Tibial artery (tissue), 4 donors: ENCODE results near the gene TSPAN9.

Experiments used
- DNase-seq, 2 donors: peaks; one replicate each; pipeline ENCODE4 v3.0.0-alpha.2; 2019
- H3K27ac ChIP-seq, 2 donors: fragments of 200-600 bp; sonication (generic) in 1 of 2; 1 replicate in 1 of 2; 2 replicates in 1 of 2; pipeline ENCODE4 v1.5.1; 2018 to 2019; ENCODE audit warnings: mild to moderate bottlenecking in 1 of 2
- H3K27me3 ChIP-seq, 2 donors: fragments of 200-600 bp; sonication (generic) in 1 of 2; one replicate each; pipeline versions ENCODE4 v1.5.1 to v1.6.0; 2016 to 2019
- H3K36me3 ChIP-seq, 3 donors: fragments of 200-600 bp; sonication (generic) in 2 of 3; one replicate each; pipeline ENCODE4 v1.5.1; 2016 to 2019; ENCODE audit warnings: mild to moderate bottlenecking in 2 of 3
- H3K4me1 ChIP-seq, 4 donors: fragments of 200-600 bp; sonication (generic) in 2 of 4; 1 replicate in 3 of 4; 2 replicates in 1 of 4; pipeline ENCODE4 v1.5.1; 2016 to 2019
- H3K4me3 ChIP-seq, 2 donors: fragments of 200-600 bp; sonication (generic) in 1 of 2; 1 replicate in 1 of 2; 2 replicates in 1 of 2; pipeline ENCODE4 v1.5.1; 2018 to 2019; ENCODE audit warnings: mild to moderate bottlenecking in 2 of 2
- H3K9me3 ChIP-seq, 3 donors: fragments of 200-600 bp; sonication (generic) in 1 of 3; one replicate each; pipeline ENCODE4 v1.5.1; 2016 to 2019
- CTCF ChIP-seq, 2 experiments: fragments of 200-600 bp in 1 of 2; fragments of 450-650 bp in 1 of 2; IDR thresholded peaks; one replicate each; pipeline ENCODE4 v1.5.1; 2017 to 2019; ENCODE audit warnings: antibody characterized with exemption in 2 of 2, mild to moderate bottlenecking in 1 of 2, moderate library complexity in 1 of 2
- intact Hi-C: fragments of 100-400 bp; cut with DNase I; formaldehyde crosslinking; loops from one replicate; pipeline ENCODE4 v1.15.0; 2023; ENCODE audit warnings: low total_unique reads

The TSPAN9 gene

GRCh38 chr12:3033539-3033867, 43.7 kb upstream of the TSPAN9 start:
- Histone ChIP-seq H3K36me3 (peaks cover 13 to 44% (median 25%) of the 10 kb centered on the region in 3 donors), H3K9me3 (no peaks in the 10 kb centered on the region), H3K27me3 (no peaks in the 10 kb centered on the region), H3K4me3 (no peak overlapping the region), H3K27ac (no peak overlapping the region), H3K4me1 (peaks cover 0 to 6% (median 0%) of the 10 kb centered on the region in 4 donors)
- intact Hi-C loops, result loop anchor here (5.0 to 10.0 kb wide), 2 partner anchors 146 to 179 kb away; partner anchors contain the start of gene TEX52
- no peak for TF ChIP-seq CTCF (IDR thresholded peaks at IDR 0.05)
- DNase-seq, result no peak

- DNase-seq, result peak in 1 of 2 donors; percentile 35
- no peaks in the 10 kb centered on the region for H3K27me3 ChIP-seq
- peak; percentile 64 to 67 for TF ChIP-seq CTCF (IDR thresholded peaks at IDR 0.05)
- H3K9me3 ChIP-seq, result no peaks in the 10 kb centered on the region
- H3K4me1 ChIP-seq, result peaks cover 0 to 6% (median 0%) of the 10 kb centered on the region in 4 donors
- no peak overlapping the region for H3K27ac ChIP-seq
- peaks cover 10 to 52% (median 33%) of the 10 kb centered on the region in 3 donors for H3K36me3 ChIP-seq
- H3K4me3 ChIP-seq, result no peak overlapping the region
- intact Hi-C loops, result loop anchor here (5.0 to 10.0 kb wide), 2 partner anchors 147 to 179 kb away; partner anchors contain the start of gene TEX52
These were observed 43.0 kb upstream of the TSPAN9 start for GRCh38 chr12:3034067-3034750.

DNA sequence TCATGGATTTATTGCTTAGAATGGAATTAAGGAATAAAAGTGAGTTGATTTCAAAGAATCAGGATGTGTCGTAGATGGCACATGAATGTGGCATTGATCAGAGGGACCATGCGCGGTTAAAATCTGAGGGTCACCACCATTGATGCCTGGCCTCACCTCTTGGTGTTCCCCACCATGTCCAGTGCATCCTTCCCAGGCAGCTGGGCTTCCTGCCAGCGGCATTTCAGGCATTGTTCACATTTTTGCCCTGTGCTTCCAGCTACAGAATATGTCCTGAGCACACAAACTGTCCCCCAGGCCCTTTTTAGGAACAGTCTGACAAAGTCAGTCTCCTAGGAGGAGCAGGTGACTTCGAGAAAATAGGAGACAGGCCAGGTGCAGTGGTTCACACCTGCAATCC, 42.0 kb upstream of the TSPAN9 start:
- Histone ChIP-seq H3K27ac (no peak overlapping the region), H3K4me1 (peaks cover 0 to 6% (median 0%) of the 10 kb centered on the region in 4 donors)
- intact Hi-C loops, result loop anchor here (10.0 kb wide), 1 partner anchor 180 kb away; the partner anchor contains the start of gene TEX52

GRCh38 chr12:3035815-3036702, 41.1 kb upstream of the TSPAN9 start:
- no peak for DNase-seq
- no peak for TF ChIP-seq CTCF (IDR thresholded peaks at IDR 0.05)
- peaks cover 0 to 6% (median 0%) of the 10 kb centered on the region in 4 donors for H3K4me1 ChIP-seq
- peaks cover 18 to 56% (median 36%) of the 10 kb centered on the region in 3 donors for H3K36me3 ChIP-seq
- intact Hi-C loops, result loop anchor here (10.0 kb wide), 1 partner anchor 181 kb away; the partner anchor contains the start of gene TEX52
- H3K27me3 ChIP-seq, result no peaks in the 10 kb centered on the region
- H3K27ac ChIP-seq, result no peak overlapping the region
- no peaks in the 10 kb centered on the region for H3K9me3 ChIP-seq
- no peak overlapping the region for H3K4me3 ChIP-seq

More for the DNA sequence above, 42.0 kb upstream of the TSPAN9 start:
- no peak for TF ChIP-seq CTCF (IDR thresholded peaks at IDR 0.05)
- H3K4me3 ChIP-seq, result no peak overlapping the region
- H3K36me3 ChIP-seq, result peaks cover 11 to 56% (median 37%) of the 10 kb centered on the region in 3 donors
- H3K9me3 ChIP-seq, result no peaks in the 10 kb centered on the region
- H3K27me3 ChIP-seq, result no peaks in the 10 kb centered on the region
- no peak for DNase-seq

DNA sequence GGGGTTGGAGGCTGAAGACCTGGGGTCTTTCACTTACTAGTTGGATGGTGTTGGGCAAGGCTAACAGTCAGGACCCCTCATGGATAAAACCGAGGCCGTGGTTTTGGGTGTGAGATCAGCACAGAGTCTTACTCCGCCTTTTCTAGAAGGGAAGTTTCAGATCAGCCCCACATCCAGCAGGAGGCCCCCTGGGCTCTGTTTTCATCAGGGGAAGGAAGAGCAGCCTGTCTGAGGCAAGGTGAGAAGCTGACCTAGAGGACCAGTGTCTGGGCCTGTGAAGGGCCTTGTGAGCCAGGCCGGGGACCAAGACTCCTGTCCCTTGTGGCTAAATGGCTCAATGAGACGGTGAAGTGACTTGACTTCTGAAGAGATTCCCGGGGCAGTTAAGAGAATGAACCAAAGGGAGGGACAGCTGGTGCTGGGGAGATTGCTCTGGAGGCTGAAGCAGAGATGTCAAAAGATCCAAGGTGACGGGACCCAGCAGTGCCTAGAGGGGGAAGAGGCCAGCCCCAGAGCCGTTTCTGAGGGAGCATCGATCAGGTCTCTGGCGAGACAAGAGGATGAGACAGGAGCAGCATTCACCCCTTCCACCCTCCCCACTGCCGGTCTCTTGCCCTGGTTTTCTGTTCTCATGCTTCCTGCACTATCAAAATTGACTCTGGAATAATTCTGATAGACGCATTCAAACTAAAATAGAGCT, 40.1 kb upstream of the TSPAN9 start:
- Histone ChIP-seq H3K27me3 (no peaks in the 10 kb centered on the region), H3K36me3 (peaks cover 18 to 50% (median 32%) of the 10 kb centered on the region in 3 donors), H3K9me3 (no peaks in the 10 kb centered on the region), H3K4me3 (no peak overlapping the region), H3K4me1 (peaks cover 0 to 11% (median 3%) of the 10 kb centered on the region in 4 donors), H3K27ac (no peak overlapping the region)
- no peak for TF ChIP-seq CTCF (IDR thresholded peaks at IDR 0.05)
- DNase-seq, result no peak
- intact Hi-C loops, result loop anchor here (10.0 kb wide), 1 partner anchor 182 kb away; the partner anchor contains the start of gene TEX52
